ENCODE measurements around the gene ZNF469. TPM values are rescaled to one million over a fixed set of nuclear protein-coding genes. Genes with fewer than 3 reads are reported as not detected.

ZNF469 gene
- total RNA-seq, 1 experiment from 2014 or later = not detected

DNA sequence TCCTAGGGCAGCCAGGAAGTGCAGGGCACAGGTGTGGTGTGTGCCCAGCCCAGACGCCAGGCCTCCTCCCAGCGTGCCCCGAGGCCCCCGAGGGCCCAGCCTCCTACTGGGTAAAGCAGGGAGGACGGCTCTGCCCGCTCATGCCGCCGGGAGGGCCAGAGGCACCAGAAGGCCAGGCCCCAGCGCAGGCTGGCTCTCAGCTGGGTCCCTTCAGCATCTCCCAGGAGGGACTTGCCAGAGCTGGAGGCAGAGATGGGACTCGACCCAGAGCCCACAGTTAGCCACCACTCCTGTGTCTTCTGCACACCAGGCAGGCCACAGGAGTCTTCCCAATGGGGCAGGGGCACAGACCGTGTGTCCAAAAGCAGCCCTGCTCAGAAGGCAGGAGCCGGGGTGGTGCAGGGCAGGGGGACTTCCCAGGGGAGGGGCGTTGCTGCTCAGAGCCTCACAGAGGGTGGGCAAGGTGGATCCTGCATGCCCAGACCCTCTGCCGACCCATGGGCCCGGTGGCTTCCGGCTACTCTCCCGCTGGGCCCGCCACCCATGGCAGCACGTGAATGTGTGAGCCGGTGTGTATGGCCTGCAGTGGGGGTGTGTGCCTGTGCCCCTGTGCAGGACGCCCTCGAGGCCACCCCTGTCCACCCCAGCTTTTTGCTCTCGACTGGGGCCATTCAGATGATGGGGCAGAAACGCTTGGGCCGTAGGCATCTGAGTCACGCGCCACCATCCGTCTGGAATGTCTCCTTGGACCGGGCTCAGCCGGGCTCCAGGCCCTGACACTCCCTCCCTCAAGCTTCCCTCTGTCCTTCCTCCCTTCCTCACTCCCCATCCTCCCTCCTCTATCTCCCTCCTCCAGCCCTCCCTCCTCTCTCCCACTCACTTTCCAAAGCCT is 5.7 kb upstream of the ZNF469 start:
- Histone ChIP-seq H4K20me1 (ENCODE audit: insufficient read depth, low read depth, low read length) (no peaks in the 10 kb centered on the region), H3K27ac (ENCODE audit: low read length) (no peak overlapping the region), H3K79me2 (ENCODE audit: low read length) (no peaks in the 10 kb centered on the region), H3K4me2 (ENCODE audit: low read depth, low read length, poor library complexity, severe bottlenecking) (no peak overlapping the region), H2AFZ (ENCODE audit: low read length) (no peak overlapping the region), H3K4me3 (ENCODE audit: low read length) (no peak overlapping the region), H3K27me3 (ENCODE audit: low read length) (no peaks in the 10 kb centered on the region), H3K4me1 (ENCODE audit: low read length) (no peaks in the 10 kb centered on the region), H3K9me2 (replicated peaks; ENCODE audit: insufficient read depth, low read length) (no peaks in the 10 kb centered on the region), H3K9ac (ENCODE audit: low read length) (no peak overlapping the region), H3K36me3 (ENCODE audit: insufficient read depth, low read length) (no peaks in the 10 kb centered on the region), H3K9me3 (ENCODE audit: low read length) (peaks cover 17% of the 10 kb centered on the region)
- no peak for DNase-seq

DNA sequence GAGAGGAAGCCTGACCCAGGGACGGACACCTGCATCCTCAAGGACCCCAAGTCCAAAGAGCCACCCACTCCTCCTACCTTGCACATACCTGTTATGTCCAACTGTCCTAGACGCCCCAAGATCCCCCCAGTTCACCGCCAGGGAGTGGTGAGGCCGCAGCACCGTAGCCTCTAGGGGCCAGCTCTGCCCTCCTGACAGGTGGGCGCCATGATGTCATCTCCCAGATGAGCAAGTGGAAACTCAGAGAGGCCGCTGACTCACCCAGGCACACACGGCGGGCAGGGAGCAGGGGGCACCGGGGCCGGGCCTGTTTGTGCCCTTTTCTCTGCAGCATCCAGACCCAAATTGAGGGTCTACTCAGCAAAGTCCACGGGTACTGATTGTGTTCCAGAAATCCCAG is 4.8 kb upstream of the ZNF469 start:
- Histone ChIP-seq H4K20me1 (ENCODE audit: insufficient read depth, low read depth, low read length) (no peaks in the 10 kb centered on the region), H3K4me1 (ENCODE audit: low read length) (no peaks in the 10 kb centered on the region), H2AFZ (ENCODE audit: low read length) (no peak overlapping the region), H3K36me3 (ENCODE audit: insufficient read depth, low read length) (no peaks in the 10 kb centered on the region), H3K9me2 (replicated peaks; ENCODE audit: insufficient read depth, low read length) (no peaks in the 10 kb centered on the region), H3K27me3 (ENCODE audit: low read length) (no peaks in the 10 kb centered on the region), H3K4me2 (ENCODE audit: low read depth, low read length, poor library complexity, severe bottlenecking) (no peak overlapping the region), H3K27ac (ENCODE audit: low read length) (no peak overlapping the region), H3K9ac (ENCODE audit: low read length) (no peak overlapping the region), H3K79me2 (ENCODE audit: low read length) (no peaks in the 10 kb centered on the region), H3K4me3 (ENCODE audit: low read length) (no peak overlapping the region), H3K9me3 (ENCODE audit: low read length) (peaks cover 11% of the 10 kb centered on the region)
- no peak for DNase-seq

DNA sequence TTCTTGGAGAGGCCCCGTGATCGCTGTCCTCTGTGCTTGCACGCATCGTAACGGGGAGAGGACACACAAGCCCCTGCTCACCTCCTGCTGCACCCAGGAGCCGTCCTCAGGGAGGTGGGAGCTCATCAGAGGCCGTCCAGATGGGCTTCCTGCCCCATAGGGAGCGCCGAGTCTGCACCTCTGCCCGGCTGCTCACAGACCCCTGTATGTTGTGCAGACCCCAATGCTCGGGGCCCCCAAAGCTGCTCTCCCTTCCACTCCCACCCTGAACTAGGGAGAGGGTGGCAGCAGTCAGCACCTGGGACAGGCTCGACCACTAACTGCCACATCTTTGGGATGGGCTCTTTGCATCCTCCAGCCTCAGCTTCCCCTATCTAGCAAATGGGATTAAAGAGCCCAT is 4.4 kb upstream of the ZNF469 start:
- Histone ChIP-seq H3K27ac (ENCODE audit: low read length) (no peak overlapping the region), H3K9me2 (replicated peaks; ENCODE audit: insufficient read depth, low read length) (no peaks in the 10 kb centered on the region), H2AFZ (ENCODE audit: low read length) (no peak overlapping the region), H3K9ac (ENCODE audit: low read length) (no peak overlapping the region), H3K27me3 (ENCODE audit: low read length) (no peaks in the 10 kb centered on the region), H3K4me2 (ENCODE audit: low read depth, low read length, poor library complexity, severe bottlenecking) (no peak overlapping the region), H3K9me3 (ENCODE audit: low read length) (peaks cover 11% of the 10 kb centered on the region), H4K20me1 (ENCODE audit: insufficient read depth, low read depth, low read length) (no peaks in the 10 kb centered on the region), H3K4me1 (ENCODE audit: low read length) (no peaks in the 10 kb centered on the region), H3K36me3 (ENCODE audit: insufficient read depth, low read length) (no peaks in the 10 kb centered on the region), H3K79me2 (ENCODE audit: low read length) (no peaks in the 10 kb centered on the region), H3K4me3 (ENCODE audit: low read length) (no peak overlapping the region)
- no peak for DNase-seq

DNA sequence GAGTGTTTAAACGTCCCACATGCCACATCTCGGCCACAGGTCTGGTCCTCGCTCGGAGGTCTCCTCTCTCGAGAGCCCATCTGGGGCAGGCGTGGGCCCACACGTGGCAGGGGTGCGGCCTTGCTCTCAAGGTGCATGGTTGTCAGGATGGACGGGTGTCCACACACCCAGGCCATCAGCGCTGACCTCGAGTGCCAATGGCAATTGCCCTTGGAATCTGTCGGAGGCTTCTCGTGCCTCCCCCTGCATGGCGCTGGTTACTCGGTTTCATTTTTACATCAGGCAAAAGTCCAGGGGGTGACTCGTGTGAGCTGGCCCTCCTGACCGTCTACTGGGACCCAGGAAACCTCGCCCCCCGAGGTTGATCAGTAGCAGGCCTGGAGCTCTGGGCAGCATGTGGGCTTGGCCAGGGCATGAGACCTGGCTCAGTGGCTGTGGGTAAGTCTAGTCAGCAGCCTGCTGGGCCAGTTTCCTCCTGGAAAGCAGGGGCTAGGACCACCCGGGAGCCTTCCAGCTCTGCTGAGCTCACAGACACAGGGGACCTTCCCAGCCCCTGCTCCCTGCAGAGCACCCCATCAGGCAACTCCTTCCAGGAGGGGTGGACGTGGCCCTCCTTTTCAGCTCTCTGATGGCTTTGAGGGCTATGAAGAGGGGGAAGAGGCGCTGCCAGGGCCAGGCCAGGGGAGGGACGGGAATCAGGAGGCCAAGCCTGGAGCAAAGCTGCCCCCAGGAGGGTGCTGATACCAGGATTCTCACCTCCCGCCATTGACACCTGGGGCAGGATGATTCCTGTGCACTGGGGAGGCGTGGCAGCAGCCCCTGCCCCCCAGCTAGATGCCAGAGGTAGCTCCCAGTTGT is 3.7 kb upstream of the ZNF469 start:
- no peak for DNase-seq
- no peaks in the 10 kb centered on the region for H4K20me1 ChIP-seq (ENCODE audit: insufficient read depth, low read depth, low read length)

DNA sequence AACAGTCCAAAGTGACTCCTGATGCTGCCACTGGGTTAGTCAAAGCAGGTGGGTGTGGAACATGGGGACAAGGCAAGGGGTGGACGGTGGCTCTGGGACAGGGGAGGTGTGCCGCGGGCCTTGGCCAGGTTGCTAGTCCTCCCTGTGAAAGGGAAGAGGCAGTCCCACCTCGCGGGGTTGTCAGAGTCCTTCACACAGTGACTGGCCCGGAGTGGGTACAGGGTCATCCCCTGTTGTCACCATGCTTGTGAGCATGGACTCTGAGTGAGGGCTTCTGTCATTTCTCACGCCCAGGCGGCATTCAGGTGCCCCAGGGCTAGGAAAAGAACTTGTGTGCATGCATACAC is 3.1 kb upstream of the ZNF469 start:
- Histone ChIP-seq H4K20me1 (ENCODE audit: insufficient read depth, low read depth, low read length) (no peaks in the 10 kb centered on the region), H3K36me3 (ENCODE audit: insufficient read depth, low read length) (no peaks in the 10 kb centered on the region), H3K27me3 (ENCODE audit: low read length) (no peaks in the 10 kb centered on the region), H2AFZ (ENCODE audit: low read length) (no peak overlapping the region), H3K9ac (ENCODE audit: low read length) (no peak overlapping the region), H3K9me3 (ENCODE audit: low read length) (peaks cover 11% of the 10 kb centered on the region), H3K27ac (ENCODE audit: low read length) (no peak overlapping the region), H3K4me3 (ENCODE audit: low read length) (no peak overlapping the region), H3K9me2 (replicated peaks; ENCODE audit: insufficient read depth, low read length) (no peaks in the 10 kb centered on the region), H3K4me1 (ENCODE audit: low read length) (no peaks in the 10 kb centered on the region), H3K79me2 (ENCODE audit: low read length) (no peaks in the 10 kb centered on the region), H3K4me2 (ENCODE audit: low read depth, low read length, poor library complexity, severe bottlenecking) (no peak overlapping the region)
- no peak for DNase-seq

More for the DNA sequence above, 3.7 kb upstream of the ZNF469 start:
- no peak overlapping the region for H3K4me2 ChIP-seq (ENCODE audit: low read depth, low read length, poor library complexity, severe bottlenecking)
- H3K9ac ChIP-seq (ENCODE audit: low read length) = no peak overlapping the region
- no peak overlapping the region for H3K27ac ChIP-seq (ENCODE audit: low read length)
- H3K27me3 ChIP-seq (ENCODE audit: low read length) = no peaks in the 10 kb centered on the region
- H3K79me2 ChIP-seq (ENCODE audit: low read length) = no peaks in the 10 kb centered on the region
- no peaks in the 10 kb centered on the region for H3K9me2 ChIP-seq (replicated peaks; ENCODE audit: insufficient read depth, low read length)
- no peak overlapping the region for H3K4me3 ChIP-seq (ENCODE audit: low read length)
- no peaks in the 10 kb centered on the region for H3K4me1 ChIP-seq (ENCODE audit: low read length)
- H2AFZ ChIP-seq (ENCODE audit: low read length) = no peak overlapping the region
- H3K36me3 ChIP-seq (ENCODE audit: insufficient read depth, low read length) = no peaks in the 10 kb centered on the region
- H3K9me3 ChIP-seq (ENCODE audit: low read length) = peaks cover 11% of the 10 kb centered on the region

DNA sequence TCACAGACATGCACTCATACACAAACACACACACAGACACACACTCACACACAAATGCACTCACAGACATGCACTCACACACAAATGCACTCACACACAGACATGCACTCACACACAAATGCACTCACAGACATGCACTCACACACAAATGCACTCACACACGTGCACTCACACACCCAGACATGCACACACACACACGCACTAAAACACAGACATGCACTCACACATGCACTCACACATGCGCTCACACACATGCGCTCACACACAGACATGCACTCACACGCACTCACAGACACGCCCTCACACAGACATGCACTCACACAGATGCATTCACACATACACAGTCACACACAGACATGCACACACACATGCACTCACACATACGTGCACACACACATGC is 2.7 kb upstream of the ZNF469 start:
- H3K27ac ChIP-seq (ENCODE audit: low read length) = no peak overlapping the region

DNA sequence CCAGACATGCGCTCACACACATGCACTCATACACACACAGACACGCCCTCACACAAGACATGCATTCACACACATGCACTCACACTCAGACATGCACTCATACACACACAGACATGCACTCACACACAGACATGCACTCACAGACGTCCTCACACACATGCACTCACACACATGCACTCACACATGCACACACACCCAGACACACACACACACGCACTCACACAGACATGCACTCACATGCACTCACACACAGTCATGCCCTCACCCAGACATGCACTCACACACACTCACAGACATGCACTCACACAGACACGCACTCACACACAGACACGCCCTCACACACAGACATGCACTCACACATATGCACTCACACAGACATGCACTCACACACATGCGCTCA is 2.1 kb upstream of the ZNF469 start:
- H3K4me3 ChIP-seq (ENCODE audit: low read length) = no peak overlapping the region
- no peak overlapping the region for H2AFZ ChIP-seq (ENCODE audit: low read length)
- H3K4me2 ChIP-seq (ENCODE audit: low read depth, low read length, poor library complexity, severe bottlenecking) = no peak overlapping the region
- no peak for DNase-seq
- H3K27me3 ChIP-seq (ENCODE audit: low read length) = no peaks in the 10 kb centered on the region
- H4K20me1 ChIP-seq (ENCODE audit: insufficient read depth, low read depth, low read length) = no peaks in the 10 kb centered on the region
- H3K9me2 ChIP-seq (replicated peaks; ENCODE audit: insufficient read depth, low read length) = no peaks in the 10 kb centered on the region
- H3K9me3 ChIP-seq (ENCODE audit: low read length) = peaks cover 11% of the 10 kb centered on the region
- H3K4me1 ChIP-seq (ENCODE audit: low read length) = no peaks in the 10 kb centered on the region
- no peaks in the 10 kb centered on the region for H3K36me3 ChIP-seq (ENCODE audit: insufficient read depth, low read length)
- H3K9ac ChIP-seq (ENCODE audit: low read length) = no peak overlapping the region
- no peaks in the 10 kb centered on the region for H3K79me2 ChIP-seq (ENCODE audit: low read length)
- no peak overlapping the region for H3K27ac ChIP-seq (ENCODE audit: low read length)

More for the DNA sequence above, 2.7 kb upstream of the ZNF469 start:
- peaks cover 11% of the 10 kb centered on the region for H3K9me3 ChIP-seq (ENCODE audit: low read length)
- no peak overlapping the region for H2AFZ ChIP-seq (ENCODE audit: low read length)
- no peak overlapping the region for H3K9ac ChIP-seq (ENCODE audit: low read length)
- no peaks in the 10 kb centered on the region for H4K20me1 ChIP-seq (ENCODE audit: insufficient read depth, low read depth, low read length)
- no peaks in the 10 kb centered on the region for H3K4me1 ChIP-seq (ENCODE audit: low read length)
- H3K4me2 ChIP-seq (ENCODE audit: low read depth, low read length, poor library complexity, severe bottlenecking) = no peak overlapping the region
- no peaks in the 10 kb centered on the region for H3K36me3 ChIP-seq (ENCODE audit: insufficient read depth, low read length)
- no peak overlapping the region for H3K4me3 ChIP-seq (ENCODE audit: low read length)
- no peak for DNase-seq
- no peaks in the 10 kb centered on the region for H3K79me2 ChIP-seq (ENCODE audit: low read length)
- H3K9me2 ChIP-seq (replicated peaks; ENCODE audit: insufficient read depth, low read length) = no peaks in the 10 kb centered on the region
- H3K27me3 ChIP-seq (ENCODE audit: low read length) = no peaks in the 10 kb centered on the region

DNA sequence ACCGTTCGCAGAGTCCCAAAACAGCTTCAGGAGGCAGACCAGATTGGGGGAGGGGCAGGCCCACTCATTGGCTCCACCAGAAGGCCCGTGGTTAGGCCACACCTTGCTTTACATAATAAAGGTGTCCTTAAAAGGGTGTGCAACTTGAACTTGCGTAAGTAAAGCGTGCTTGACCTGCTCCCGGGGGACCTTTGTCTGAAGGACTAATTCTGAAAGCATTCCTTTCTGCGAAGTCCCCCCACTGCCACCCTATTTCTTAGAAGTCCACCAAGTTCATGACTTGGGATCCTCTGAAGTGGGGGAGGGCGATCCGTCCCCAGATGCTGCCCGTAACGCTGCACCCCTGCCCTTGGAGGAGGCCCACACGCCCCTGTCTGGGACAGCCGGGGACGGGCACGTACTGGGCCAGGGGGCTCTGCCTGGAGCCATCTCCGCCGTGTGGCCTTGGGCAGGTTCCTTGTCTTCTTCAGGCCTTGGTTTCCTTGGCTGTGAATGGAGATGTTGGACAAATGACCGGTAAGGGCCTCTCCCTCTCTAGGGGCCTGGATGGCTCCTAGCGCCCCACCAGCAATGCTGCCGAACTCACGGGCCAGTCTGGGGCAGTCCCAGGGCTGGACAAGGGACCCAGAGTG is 823 bp upstream of the ZNF469 start:
- H3K9me2 ChIP-seq (replicated peaks; ENCODE audit: insufficient read depth, low read length) = no peaks in the 10 kb centered on the region
- no peak overlapping the region for H3K4me2 ChIP-seq (ENCODE audit: low read depth, low read length, poor library complexity, severe bottlenecking)
- DNase-seq = no peak
- H3K27me3 ChIP-seq (ENCODE audit: low read length) = no peaks in the 10 kb centered on the region
- H3K27ac ChIP-seq (ENCODE audit: low read length) = no peak overlapping the region
- H3K4me3 ChIP-seq (ENCODE audit: low read length) = no peak overlapping the region
- no peaks in the 10 kb centered on the region for H3K36me3 ChIP-seq (ENCODE audit: insufficient read depth, low read length)
- no peaks in the 10 kb centered on the region for H4K20me1 ChIP-seq (ENCODE audit: insufficient read depth, low read depth, low read length)
- H3K4me1 ChIP-seq (ENCODE audit: low read length) = no peaks in the 10 kb centered on the region
- H3K79me2 ChIP-seq (ENCODE audit: low read length) = no peaks in the 10 kb centered on the region
- no peak overlapping the region for H3K9ac ChIP-seq (ENCODE audit: low read length)
- peaks cover 11% of the 10 kb centered on the region for H3K9me3 ChIP-seq (ENCODE audit: low read length)
- H2AFZ ChIP-seq (ENCODE audit: low read length) = no peak overlapping the region

All from Karpas-422 (cell line).